ENCODE measurements around the gene ADAMTS17. TPM values are rescaled to one million over a fixed set of nuclear protein-coding genes. Genes with fewer than 3 reads are reported as not detected.
A peak's percentile ranks its signal among the peaks of the same experiment; 100 is the strongest.

The ADAMTS17 gene
- total and polyA plus RNA-seq, 11 donors, result 0.30 to 2.4 (median 1.2) TPM

GRCh38 chr15:100163961-100164360 lies 177.8 kb downstream of the ADAMTS17 start:
- TF ChIP-seq POLR2A (IDR thresholded peaks at IDR 0.05), result no peak
- TF ChIP-seq, protein P1, sequence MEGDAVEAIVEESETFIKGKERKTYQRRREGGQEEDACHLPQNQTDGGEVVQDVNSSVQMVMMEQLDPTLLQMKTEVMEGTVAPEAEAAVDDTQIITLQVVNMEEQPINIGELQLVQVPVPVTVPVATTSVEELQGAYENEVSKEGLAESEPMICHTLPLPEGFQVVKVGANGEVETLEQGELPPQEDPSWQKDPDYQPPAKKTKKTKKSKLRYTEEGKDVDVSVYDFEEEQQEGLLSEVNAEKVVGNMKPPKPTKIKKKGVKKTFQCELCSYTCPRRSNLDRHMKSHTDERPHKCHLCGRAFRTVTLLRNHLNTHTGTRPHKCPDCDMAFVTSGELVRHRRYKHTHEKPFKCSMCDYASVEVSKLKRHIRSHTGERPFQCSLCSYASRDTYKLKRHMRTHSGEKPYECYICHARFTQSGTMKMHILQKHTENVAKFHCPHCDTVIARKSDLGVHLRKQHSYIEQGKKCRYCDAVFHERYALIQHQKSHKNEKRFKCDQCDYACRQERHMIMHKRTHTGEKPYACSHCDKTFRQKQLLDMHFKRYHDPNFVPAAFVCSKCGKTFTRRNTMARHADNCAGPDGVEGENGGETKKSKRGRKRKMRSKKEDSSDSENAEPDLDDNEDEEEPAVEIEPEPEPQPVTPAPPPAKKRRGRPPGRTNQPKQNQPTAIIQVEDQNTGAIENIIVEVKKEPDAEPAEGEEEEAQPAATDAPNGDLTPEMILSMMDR (IDR thresholded peaks at IDR 0.05), result no peak
- intact Hi-C loops (cut with DNase I), result no loop called here
- Histone ChIP-seq H3K27me3 (no peaks in the 10 kb centered on the region), H3K27ac (no peak overlapping the region), H3K36me3 (no peaks in the 10 kb centered on the region), H3K4me3 (no peak overlapping the region), H3K4me1 (peaks cover 0 to 10% (median 0%) of the 10 kb centered on the region in 12 donors), H3K9me3 (no peaks in the 10 kb centered on the region)
- DNase-seq, result no peak
- 83 to 100% (median 87%) methylated on average over 3 of the region's 3 CpGs for WGBS, 4 donors
- ATAC-seq, result no peak

- Histone ChIP-seq H3K36me3 (no peaks in the 10 kb centered on the region), H3K4me1 (no peaks in the 10 kb centered on the region), H3K27me3 (no peaks in the 10 kb centered on the region), H3K4me3 (no peak overlapping the region), H3K27ac (no peak overlapping the region), H3K9me3 (no peaks in the 10 kb centered on the region)
- no peak for DNase-seq
- 67 to 81% (median 80%) methylated on average over 11 of the region's 11 CpGs for WGBS, 4 donors
- no peak for TF ChIP-seq POLR2A (IDR thresholded peaks at IDR 0.05)
- TF ChIP-seq, protein P1 (IDR thresholded peaks at IDR 0.05), result no peak
- ATAC-seq, result no peak
- intact Hi-C loops (cut with DNase I), result no loop called here
These were observed 180.8 kb downstream of the ADAMTS17 start for GRCh38 chr15:100160953-100161352.

GRCh38 chr15:100159436-100159835 lies 182.3 kb downstream of the ADAMTS17 start:
- Histone ChIP-seq H3K4me3 (no peak overlapping the region), H3K27ac (no peak overlapping the region), H3K36me3 (no peaks in the 10 kb centered on the region), H3K27me3 (no peaks in the 10 kb centered on the region), H3K9me3 (no peaks in the 10 kb centered on the region), H3K4me1 (no peaks in the 10 kb centered on the region)
- ATAC-seq, result no peak
- no peak for DNase-seq
- intact Hi-C loops (cut with DNase I), result no loop called here
- 49 to 65% (median 63%) methylated on average over 2 of the region's 2 CpGs for WGBS, 4 donors
- TF ChIP-seq POLR2A (IDR thresholded peaks at IDR 0.05), result no peak
- TF ChIP-seq, protein P1 (IDR thresholded peaks at IDR 0.05), result peak in 6 of 12 donors; percentile 9 to 37 (median 19)

DNA sequence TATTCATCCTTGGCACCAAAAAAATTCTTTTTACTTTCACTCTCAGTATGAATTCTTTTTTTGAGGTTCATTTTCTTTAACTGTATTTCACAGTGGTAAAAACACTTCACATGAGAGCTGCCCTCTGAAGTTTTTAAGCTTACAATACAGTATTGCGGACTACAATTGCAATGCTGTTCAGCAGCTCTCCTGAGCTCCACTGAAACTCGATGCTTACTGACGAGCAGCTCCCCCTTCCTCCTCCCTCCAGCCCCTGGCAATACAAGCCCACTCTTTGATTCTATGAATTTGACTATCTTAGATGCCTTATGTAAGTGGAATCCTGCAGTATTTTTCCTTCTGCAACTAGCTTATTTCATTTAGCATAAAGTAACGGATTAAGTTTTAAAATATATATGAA lies 183.4 kb downstream of the ADAMTS17 start:
- DNase-seq (no peak), ATAC-seq (no peak)
- H3K4me3 ChIP-seq, result no peak overlapping the region
- no peaks in the 10 kb centered on the region for H3K9me3 ChIP-seq
- TF ChIP-seq, protein P1 (IDR thresholded peaks at IDR 0.05), result no peak
- TF ChIP-seq POLR2A (IDR thresholded peaks at IDR 0.05), result no peak
- 59 to 72% (median 65%) methylated on average over 4 of the region's 4 CpGs for WGBS, 4 donors
- no peaks in the 10 kb centered on the region for H3K27me3 ChIP-seq
- intact Hi-C loops (cut with DNase I), result no loop called here
- H3K36me3 ChIP-seq, result no peaks in the 10 kb centered on the region
- H3K27ac ChIP-seq, result no peak overlapping the region
- H3K4me1 ChIP-seq, result no peaks in the 10 kb centered on the region

Data from heart left ventricle (tissue), 16 donors.